Right lobe of liver (tissue), 4 donors: Measurements from ENCODE around the gene DMRTC2.

Experiments used
- CTCF ChIP-seq, 4 donors: fragments of 200-600 bp in 3 of 4; fragments of 450-650 bp in 1 of 4; IDR thresholded peaks; one replicate each; pipeline versions ENCODE4 v1.5.1 to v1.8.0; 2016 to 2022; ENCODE audit warnings: antibody characterized with exemption in 4 of 4, mild to moderate bottlenecking in 2 of 4
- POLR2A ChIP-seq: fragments of 450-650 bp; IDR thresholded peaks from one replicate; pipeline ENCODE4 v1.6.1; 2017; ENCODE audit warnings: antibody characterized with exemption, mild to moderate bottlenecking
- donor health status: DM: no; HTN: no; CAD: no.
- donor health status: DM: no; HTN: no; CAD: no.
- donor health status: DM: no; HTN: yes; CAD: no.

- TF ChIP-seq POLR2A = no peak
- no peak for TF ChIP-seq CTCF (IDR thresholded peaks at IDR 0.05)
These were observed 52.3 kb downstream of the DMRTC2 start for GRCh38 chr19:41897181-41897580.
